ENCODE data around the gene LTBP4. TPM values are rescaled to one million over a fixed set of nuclear protein-coding genes. Genes with fewer than 3 reads are reported as not detected.

Gene LTBP4
- total RNA-seq, 1 donor from 2014 or later, result 430 TPM

GRCh38 chr19:40639638-40639982 is 38.4 kb downstream of the LTBP4 start:
- H3K4me3 ChIP-seq, result no peak overlapping the region
- no peaks in the 10 kb centered on the region for H3K36me3 ChIP-seq
- H3K9me3 ChIP-seq, result no peaks in the 10 kb centered on the region
- TF ChIP-seq CTCF (IDR thresholded peaks at IDR 0.05), result no peak
- no peak overlapping the region for H3K27ac ChIP-seq
- H3K4me1 ChIP-seq, result no peaks in the 10 kb centered on the region
- DNase-seq, result no peak
- ATAC-seq, result no peak
- intact Hi-C loops (cut with DNase I), result no loop called here
- no peaks in the 10 kb centered on the region for H3K27me3 ChIP-seq

GRCh38 chr19:40640744-40641143 is 39.6 kb downstream of the LTBP4 start:
- TF ChIP-seq CTCF (IDR thresholded peaks at IDR 0.05), result no peak
- peaks cover 3% of the 10 kb centered on the region for H3K4me1 ChIP-seq
- intact Hi-C loops (cut with DNase I), result no loop called here
- H3K9me3 ChIP-seq, result no peaks in the 10 kb centered on the region
- no peaks in the 10 kb centered on the region for H3K36me3 ChIP-seq
- DNase-seq (no peak), ATAC-seq (peak; percentile 53)
- H3K27ac ChIP-seq, result peak overlapping the region; percentile 31
- no peak overlapping the region for H3K4me3 ChIP-seq
- no peaks in the 10 kb centered on the region for H3K27me3 ChIP-seq

DNA sequence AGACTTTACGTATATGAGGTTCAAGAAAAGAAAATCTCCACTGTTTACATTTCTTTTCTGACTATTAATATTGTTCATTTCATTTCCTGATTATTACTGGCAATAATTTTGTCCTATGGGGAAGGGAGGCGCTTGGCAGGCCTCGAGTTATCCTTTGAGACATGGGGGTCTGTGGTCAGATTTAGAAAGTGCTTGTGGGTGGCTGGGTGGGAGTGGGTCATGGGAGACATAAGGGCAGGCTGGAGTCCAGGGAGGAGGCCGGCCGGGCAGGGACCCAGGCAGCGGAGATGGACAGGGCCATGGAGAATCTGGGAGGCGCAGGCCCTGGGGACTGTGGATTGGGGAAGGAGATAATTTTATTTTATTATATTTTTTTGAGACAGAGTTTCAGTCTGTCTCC is 40.1 kb downstream of the LTBP4 start:
- peak overlapping the region; percentile 31 for H3K27ac ChIP-seq
- ATAC-seq (no peak), DNase-seq (no peak)
- peaks cover 6% of the 10 kb centered on the region for H3K4me1 ChIP-seq
- intact Hi-C loops (cut with DNase I), result no loop called here
- H3K36me3 ChIP-seq, result no peaks in the 10 kb centered on the region
- no peak for TF ChIP-seq CTCF (IDR thresholded peaks at IDR 0.05)
- H3K27me3 ChIP-seq, result no peaks in the 10 kb centered on the region
- H3K4me3 ChIP-seq, result no peak overlapping the region
- no peaks in the 10 kb centered on the region for H3K9me3 ChIP-seq

DNA sequence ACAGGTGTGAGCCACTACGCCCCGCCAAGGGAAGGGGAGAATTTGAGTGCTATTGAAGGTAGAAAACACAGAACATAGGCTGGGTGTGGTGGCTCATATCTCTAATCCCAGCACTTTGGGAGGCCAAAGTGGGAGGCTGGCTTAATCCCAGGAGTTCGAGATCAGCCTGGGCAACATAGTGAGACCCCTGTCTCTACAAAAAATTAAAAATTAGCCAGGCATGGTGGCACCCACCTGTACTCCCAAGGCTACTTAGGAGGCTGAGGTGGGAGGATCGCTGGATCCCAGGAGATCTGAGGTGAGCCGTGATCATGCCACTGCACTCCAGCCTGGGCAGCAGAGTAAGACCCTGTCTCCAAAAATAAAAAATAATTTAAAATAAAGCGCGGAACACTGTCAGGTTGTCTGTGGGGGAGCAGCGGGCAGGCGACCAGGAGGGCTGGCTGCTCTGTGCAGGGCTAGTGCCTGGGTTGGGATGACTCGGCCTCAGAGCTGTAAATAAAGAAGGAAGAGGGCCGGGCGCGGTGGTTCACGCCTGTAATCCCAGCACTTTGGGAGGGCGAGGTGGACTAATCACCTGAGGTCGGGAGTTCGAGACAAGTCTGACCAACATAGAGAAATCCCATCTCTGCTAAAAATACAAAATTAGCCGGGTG is 41.0 kb downstream of the LTBP4 start:
- intact Hi-C loops (cut with DNase I), result no loop called here
- ATAC-seq (no peak), DNase-seq (no peak)
- no peak for TF ChIP-seq CTCF (IDR thresholded peaks at IDR 0.05)
- no peak overlapping the region for H3K27ac ChIP-seq
- H3K4me3 ChIP-seq, result no peak overlapping the region
- peaks cover 14% of the 10 kb centered on the region for H3K4me1 ChIP-seq
- no peaks in the 10 kb centered on the region for H3K9me3 ChIP-seq
- H3K27me3 ChIP-seq, result no peaks in the 10 kb centered on the region
- no peaks in the 10 kb centered on the region for H3K36me3 ChIP-seq

GRCh38 chr19:40642757-40643305 is 41.7 kb downstream of the LTBP4 start:
- H3K4me1 ChIP-seq, result peaks cover 14% of the 10 kb centered on the region
- ATAC-seq (no peak), DNase-seq (no peak)
- no peaks in the 10 kb centered on the region for H3K9me3 ChIP-seq
- no peaks in the 10 kb centered on the region for H3K36me3 ChIP-seq
- no peaks in the 10 kb centered on the region for H3K27me3 ChIP-seq
- no peak overlapping the region for H3K27ac ChIP-seq
- TF ChIP-seq CTCF (IDR thresholded peaks at IDR 0.05), result no peak
- no peak overlapping the region for H3K4me3 ChIP-seq
- intact Hi-C loops (cut with DNase I), result no loop called here
